ENCODE results near the gene ELL. TPM values are rescaled to one million over a fixed set of nuclear protein-coding genes. Genes with fewer than 3 reads are reported as not detected.

The ELL gene
- total and polyA plus RNA-seq, 9 of the 15 experiments (the other 6 are each of a cell fraction or from before 2014, with no cell fraction given), result 0.24 to 22.5 (median 4.1) TPM

DNA sequence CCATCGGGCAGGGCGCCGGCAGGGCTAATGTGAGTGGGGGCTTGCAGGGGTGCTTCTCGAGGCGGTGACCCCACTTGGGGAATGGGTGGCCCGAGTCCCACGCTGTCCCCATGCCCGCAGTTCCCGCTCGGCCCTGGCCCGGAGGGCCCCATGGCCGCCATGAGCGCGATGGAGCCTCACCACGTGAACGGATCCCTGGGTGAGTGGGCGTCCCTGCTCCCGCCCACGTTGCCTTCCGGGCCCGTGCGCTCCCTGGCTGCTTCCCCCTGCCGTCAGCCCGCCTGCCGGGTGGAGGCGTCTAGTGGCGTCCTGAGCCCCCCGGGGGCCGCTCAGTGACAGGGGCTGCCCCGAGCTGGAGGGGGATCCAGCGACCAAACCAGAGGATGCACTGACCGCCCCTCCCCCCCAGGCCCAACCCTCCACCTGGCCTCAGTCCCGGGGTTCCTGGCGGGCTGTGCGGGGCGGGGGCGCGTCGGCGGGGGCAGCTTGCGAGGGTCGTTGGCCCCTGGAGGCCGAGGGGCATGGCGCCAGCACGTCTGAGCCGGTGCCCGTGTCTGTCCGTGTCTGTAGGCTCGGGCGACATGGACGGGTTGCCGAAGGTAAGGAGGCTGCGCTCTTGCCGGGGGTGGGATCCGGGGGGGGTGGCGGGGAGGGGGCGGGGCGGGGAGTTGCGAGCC is 88.7 kb downstream of the ELL start (continued):
- TF ChIP-seq FOXJ2 (tag; IDR thresholded peaks at IDR 0.05) (no peak), HMG20B (CRISPR knock-in tag; IDR thresholded peaks at IDR 0.05) (no peak), BRD4 (IDR thresholded peaks at IDR 0.05) (no peak), NRF1 (conservative IDR thresholded peaks at IDR 0.05 in 1 of 2, IDR thresholded peaks at IDR 0.05 in 1 of 2) (peak in 1 of 2 experiments; percentile 25; a peak in 2 of 4 replicates), MBD2 (IDR thresholded peaks at IDR 0.05; ENCODE audit: borderline replicate concordance, low read depth) (no peak), HCFC1 (IDR thresholded peaks at IDR 0.05; ENCODE audit: low read depth, low read length) (no peak; the same call in 1 of the 2 replicates), ZNF3 (CRISPR knock-in tag; IDR thresholded peaks at IDR 0.05) (no peak), JUNB (CRISPR knock-in tag; conservative IDR thresholded peaks at IDR 0.05) (no peak), ZNF778 (CRISPR knock-in tag; IDR thresholded peaks at IDR 0.05) (no peak), PHB (CRISPR knock-in tag; IDR thresholded peaks at IDR 0.05) (no peak), NEUROD1 (IDR thresholded peaks at IDR 0.05; ENCODE audit: borderline replicate concordance, low read depth, low read length, partially characterized antibody) (peak; percentile 32), MCM5 (IDR thresholded peaks at IDR 0.05; ENCODE audit: low read depth) (no peak), TRIM28 (IDR thresholded peaks at IDR 0.05) (no peak), ARHGAP35 (IDR thresholded peaks at IDR 0.05; ENCODE audit: partially characterized antibody) (no peak), CBX8 (IDR thresholded peaks at IDR 0.05; ENCODE audit: borderline replicate concordance, extremely low read depth, low read depth, low read length, poor library complexity, severe bottlenecking) (no peak), ZNF668 (CRISPR knock-in tag; IDR thresholded peaks at IDR 0.05) (no peak), ZSCAN32 (CRISPR knock-in tag; IDR thresholded peaks at IDR 0.05) (no peak), ZBTB8A (IDR thresholded peaks at IDR 0.05; ENCODE audit: partially characterized antibody) (no peak), FOXA1 (IDR thresholded peaks at IDR 0.05; ENCODE audit: borderline replicate concordance) (no peak)
- TF ChIP-seq, protein P1, sequence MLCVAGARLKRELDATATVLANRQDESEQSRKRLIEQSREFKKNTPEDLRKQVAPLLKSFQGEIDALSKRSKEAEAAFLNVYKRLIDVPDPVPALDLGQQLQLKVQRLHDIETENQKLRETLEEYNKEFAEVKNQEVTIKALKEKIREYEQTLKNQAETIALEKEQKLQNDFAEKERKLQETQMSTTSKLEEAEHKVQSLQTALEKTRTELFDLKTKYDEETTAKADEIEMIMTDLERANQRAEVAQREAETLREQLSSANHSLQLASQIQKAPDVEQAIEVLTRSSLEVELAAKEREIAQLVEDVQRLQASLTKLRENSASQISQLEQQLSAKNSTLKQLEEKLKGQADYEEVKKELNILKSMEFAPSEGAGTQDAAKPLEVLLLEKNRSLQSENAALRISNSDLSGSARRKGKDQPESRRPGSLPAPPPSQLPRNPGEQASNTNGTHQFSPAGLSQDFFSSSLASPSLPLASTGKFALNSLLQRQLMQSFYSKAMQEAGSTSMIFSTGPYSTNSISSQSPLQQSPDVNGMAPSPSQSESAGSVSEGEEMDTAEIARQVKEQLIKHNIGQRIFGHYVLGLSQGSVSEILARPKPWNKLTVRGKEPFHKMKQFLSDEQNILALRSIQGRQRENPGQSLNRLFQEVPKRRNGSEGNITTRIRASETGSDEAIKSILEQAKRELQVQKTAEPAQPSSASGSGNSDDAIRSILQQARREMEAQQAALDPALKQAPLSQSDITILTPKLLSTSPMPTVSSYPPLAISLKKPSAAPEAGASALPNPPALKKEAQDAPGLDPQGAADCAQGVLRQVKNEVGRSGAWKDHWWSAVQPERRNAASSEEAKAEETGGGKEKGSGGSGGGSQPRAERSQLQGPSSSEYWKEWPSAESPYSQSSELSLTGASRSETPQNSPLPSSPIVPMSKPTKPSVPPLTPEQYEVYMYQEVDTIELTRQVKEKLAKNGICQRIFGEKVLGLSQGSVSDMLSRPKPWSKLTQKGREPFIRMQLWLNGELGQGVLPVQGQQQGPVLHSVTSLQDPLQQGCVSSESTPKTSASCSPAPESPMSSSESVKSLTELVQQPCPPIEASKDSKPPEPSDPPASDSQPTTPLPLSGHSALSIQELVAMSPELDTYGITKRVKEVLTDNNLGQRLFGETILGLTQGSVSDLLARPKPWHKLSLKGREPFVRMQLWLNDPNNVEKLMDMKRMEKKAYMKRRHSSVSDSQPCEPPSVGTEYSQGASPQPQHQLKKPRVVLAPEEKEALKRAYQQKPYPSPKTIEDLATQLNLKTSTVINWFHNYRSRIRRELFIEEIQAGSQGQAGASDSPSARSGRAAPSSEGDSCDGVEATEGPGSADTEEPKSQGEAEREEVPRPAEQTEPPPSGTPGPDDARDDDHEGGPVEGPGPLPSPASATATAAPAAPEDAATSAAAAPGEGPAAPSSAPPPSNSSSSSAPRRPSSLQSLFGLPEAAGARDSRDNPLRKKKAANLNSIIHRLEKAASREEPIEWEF (CRISPR knock-in tag; IDR thresholded peaks at IDR 0.05), result no peak
- TF ChIP-seq, protein P2, sequence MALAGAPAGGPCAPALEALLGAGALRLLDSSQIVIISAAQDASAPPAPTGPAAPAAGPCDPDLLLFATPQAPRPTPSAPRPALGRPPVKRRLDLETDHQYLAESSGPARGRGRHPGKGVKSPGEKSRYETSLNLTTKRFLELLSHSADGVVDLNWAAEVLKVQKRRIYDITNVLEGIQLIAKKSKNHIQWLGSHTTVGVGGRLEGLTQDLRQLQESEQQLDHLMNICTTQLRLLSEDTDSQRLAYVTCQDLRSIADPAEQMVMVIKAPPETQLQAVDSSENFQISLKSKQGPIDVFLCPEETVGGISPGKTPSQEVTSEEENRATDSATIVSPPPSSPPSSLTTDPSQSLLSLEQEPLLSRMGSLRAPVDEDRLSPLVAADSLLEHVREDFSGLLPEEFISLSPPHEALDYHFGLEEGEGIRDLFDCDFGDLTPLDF (CRISPR knock-in tag; IDR thresholded peaks at IDR 0.05), result no peak
- TF ChIP-seq, protein P3, sequence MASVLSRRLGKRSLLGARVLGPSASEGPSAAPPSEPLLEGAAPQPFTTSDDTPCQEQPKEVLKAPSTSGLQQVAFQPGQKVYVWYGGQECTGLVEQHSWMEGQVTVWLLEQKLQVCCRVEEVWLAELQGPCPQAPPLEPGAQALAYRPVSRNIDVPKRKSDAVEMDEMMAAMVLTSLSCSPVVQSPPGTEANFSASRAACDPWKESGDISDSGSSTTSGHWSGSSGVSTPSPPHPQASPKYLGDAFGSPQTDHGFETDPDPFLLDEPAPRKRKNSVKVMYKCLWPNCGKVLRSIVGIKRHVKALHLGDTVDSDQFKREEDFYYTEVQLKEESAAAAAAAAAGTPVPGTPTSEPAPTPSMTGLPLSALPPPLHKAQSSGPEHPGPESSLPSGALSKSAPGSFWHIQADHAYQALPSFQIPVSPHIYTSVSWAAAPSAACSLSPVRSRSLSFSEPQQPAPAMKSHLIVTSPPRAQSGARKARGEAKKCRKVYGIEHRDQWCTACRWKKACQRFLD (CRISPR knock-in tag; IDR thresholded peaks at IDR 0.05), result peak; percentile 79; the same call in 1 of the 2 replicates
